Transverse colon (tissue), 4 donors: ENCODE results near the gene PYROXD2. TPM values are rescaled to one million over a fixed set of nuclear protein-coding genes. Genes with fewer than 3 reads are reported as not detected.

Source experiments
- DNase-seq: peaks from one replicate; pipeline ENCODE4 v3.0.0-alpha.2; 2019
- H3K27ac ChIP-seq, 4 donors: fragments of 200-600 bp; sonication (generic); 2 replicates each; pipeline ENCODE4 v1.5.1; 2016 to 2018; ENCODE audit warnings: inconsistent platforms in 4 of 4
- H3K27me3 ChIP-seq: fragments of 200-600 bp; sonication (generic); 2 replicates; pipeline ENCODE4 v1.5.1; 2017; ENCODE audit warnings: inconsistent platforms
- H3K36me3 ChIP-seq, 4 donors: fragments of 200-600 bp; sonication (generic); 2 replicates each; pipeline ENCODE4 v1.5.1; 2017 to 2019; ENCODE audit warnings: inconsistent platforms in 4 of 4
- H3K4me1 ChIP-seq, 4 donors: fragments of 200-600 bp; sonication (generic); 2 replicates each; pipeline ENCODE4 v1.5.1; 2017 to 2020; ENCODE audit warnings: inconsistent platforms in 4 of 4
- H3K4me3 ChIP-seq, 4 donors: fragments of 200-600 bp; sonication (generic); 1 replicate in 1 of 4; 2 replicates in 3 of 4; pipeline versions ENCODE4 v1.5.1 to v1.6.1; 2017 to 2019; ENCODE audit warnings: inconsistent platforms in 4 of 4
- H3K9me3 ChIP-seq, 2 donors: fragments of 200-600 bp; sonication (generic); 2 replicates each; pipeline ENCODE4 v1.5.1; 2017 to 2019; ENCODE audit warnings: inconsistent platforms in 2 of 2
- CTCF ChIP-seq, 5 experiments: fragments of 200-600 bp in 3 of 5; fragments of 450-650 bp in 2 of 5; sonication (generic) in 3 of 5; IDR thresholded peaks; 1 replicate in 2 of 5; 2 replicates in 3 of 5; pipeline ENCODE4 v1.5.1; 2016 to 2017; ENCODE audit warnings: antibody characterized with exemption in 5 of 5, inconsistent platforms in 3 of 5, mild to moderate bottlenecking in 2 of 5, moderate library complexity in 1 of 5
- EP300 ChIP-seq: sonication (generic); formaldehyde crosslinking; IDR thresholded peaks from one replicate; pipeline ENCODE4 v1.6.1; 2017; ENCODE audit warnings: antibody characterized with exemption, low read depth
- POLR2A ChIP-seq: fragments of 450-650 bp; IDR thresholded peaks from one replicate; pipeline ENCODE4 v1.6.1; 2016; ENCODE audit warnings: antibody characterized with exemption, mild to moderate bottlenecking, moderate library complexity
- POLR2AphosphoS5 ChIP-seq, 3 donors: sonication (generic); formaldehyde crosslinking; IDR thresholded peaks; one replicate each; pipeline ENCODE4 v1.6.1; 2016; ENCODE audit warnings: antibody characterized with exemption in 3 of 3
- WGBS, 2 donors: methylation state at CpG; one replicate each; pipeline ENCODE4 v1.1.5; 2018; ENCODE audit warnings: low coverage in 1 of 2; 5-methylcytosine and 5-hydroxymethylcytosine counted together
- in situ Hi-C, 4 donors: fragments of 200-750 bp; cut with MboI; loops; one replicate each; pipeline versions ENCODE4 v1.15.0 to v1.15.1; 2017; ENCODE audit warnings: low sequenced_read_pairs in 3 of 4, low pct_ligation_motif_present in 1 of 4, low pct_unique_long_range_greater_than_20kb in 1 of 4
- intact Hi-C: fragments of 100-400 bp; cut with DNase I; formaldehyde crosslinking; loops from one replicate; pipeline ENCODE4 v1.15.1; 2023; ENCODE audit warnings: low total_unique reads
- total RNA-seq, 4 donors: library from RNA; depleted of rRNA; stranded (reverse); fragments of >200 nt; gene quantifications; one replicate each; pipeline ENCODE4 v1.1.0, GENCODE V29; 2016

PYROXD2 gene
- total RNA-seq, 4 donors from 2014 or later = 3.0 to 14.9 (median 8.4) TPM

GRCh38 chr10:98460837-98461499 is 46.0 kb upstream of the PYROXD2 start:
- no peak overlapping the region for H3K4me3 ChIP-seq
- no peaks in the 10 kb centered on the region for H3K27me3 ChIP-seq
- H3K36me3 ChIP-seq = no peaks in the 10 kb centered on the region
- peak; percentile 63 for DNase-seq
- in situ Hi-C loops = loop anchor here (10.0 to 25.0 kb wide), 4 partner anchors 201 to 784 kb away; no protein-coding TSS in a partner anchor
- no peaks in the 10 kb centered on the region for H3K9me3 ChIP-seq
- intact Hi-C loops = loop anchor here (10.0 kb wide), 1 partner anchor 714 kb away; no protein-coding TSS in a partner anchor
- 44 to 57% methylated on average over 1 to 3 of the region's 3 CpGs for WGBS, 2 donors
- peak overlapping the region; percentile 53 to 71 (median 66) for H3K27ac ChIP-seq
- TF ChIP-seq POLR2A (no peak), POLR2AphosphoS5 (IDR thresholded peaks at IDR 0.05) (peak; percentile 71 to 90 (median 88))
- H3K4me1 ChIP-seq = peaks cover 9 to 13% (median 11%) of the 10 kb centered on the region in 4 donors

GRCh38 chr10:98458809-98459784 is 44.1 kb upstream of the PYROXD2 start:
- H3K36me3 ChIP-seq = no peaks in the 10 kb centered on the region
- no peak for TF ChIP-seq POLR2A
- TF ChIP-seq EP300 = no peak
- TF ChIP-seq POLR2AphosphoS5 (IDR thresholded peaks at IDR 0.05) = no peak
- no peak for TF ChIP-seq CTCF (IDR thresholded peaks at IDR 0.05)
- 60 to 93% methylated on average over 1 to 15 of the region's 15 CpGs for WGBS, 2 donors
- peaks cover 9 to 13% (median 11%) of the 10 kb centered on the region in 4 donors for H3K4me1 ChIP-seq
- in situ Hi-C loops (loop anchor here in 1 of 4 donors (25.0 kb wide), 1 partner anchor 203 kb away; no protein-coding TSS in a partner anchor), intact Hi-C loops (no loop called here)
- no peak for DNase-seq
- no peaks in the 10 kb centered on the region for H3K9me3 ChIP-seq
- no peak overlapping the region for H3K27ac ChIP-seq
- H3K27me3 ChIP-seq = no peaks in the 10 kb centered on the region
- no peak overlapping the region for H3K4me3 ChIP-seq

- TF ChIP-seq POLR2AphosphoS5 (IDR thresholded peaks at IDR 0.05) (no peak), CTCF (IDR thresholded peaks at IDR 0.05) (no peak), POLR2A (no peak), EP300 (no peak)
- Histone ChIP-seq H3K4me1 (peaks cover 9 to 13% (median 11%) of the 10 kb centered on the region in 4 donors), H3K36me3 (no peaks in the 10 kb centered on the region), H3K4me3 (no peak overlapping the region), H3K27ac (no peak overlapping the region), H3K27me3 (no peaks in the 10 kb centered on the region), H3K9me3 (no peaks in the 10 kb centered on the region)
- intact Hi-C loops (no loop called here), in situ Hi-C loops (loop anchor here in 1 of 4 donors (25.0 kb wide), 1 partner anchor 205 kb away; no protein-coding TSS in a partner anchor)
- 54 to 86% methylated on average over 3 to 8 of the region's 8 CpGs for WGBS, 2 donors
- no peak for DNase-seq
Observed at GRCh38 chr10:98457721-98458120, 42.7 kb upstream of the PYROXD2 start.

GRCh38 chr10:98456686-98457482 is 41.9 kb upstream of the PYROXD2 start:
- H3K27ac ChIP-seq = no peak overlapping the region
- intact Hi-C loops = no loop called here
- DNase-seq = no peak
- H3K4me1 ChIP-seq = peaks cover 9 to 13% (median 11%) of the 10 kb centered on the region in 4 donors
- TF ChIP-seq POLR2A (no peak), CTCF (IDR thresholded peaks at IDR 0.05) (no peak)
- H3K36me3 ChIP-seq = no peaks in the 10 kb centered on the region
- H3K9me3 ChIP-seq = no peaks in the 10 kb centered on the region
- WGBS, 2 donors = 74 to 85% methylated on average over 12 of the region's 12 CpGs
- in situ Hi-C loops = loop anchor here in 1 of 4 donors (25.0 kb wide), 1 partner anchor 205 kb away; no protein-coding TSS in a partner anchor
- no peaks in the 10 kb centered on the region for H3K27me3 ChIP-seq
- H3K4me3 ChIP-seq = no peak overlapping the region
